Posterior cingulate gyrus (tissue), 11 donors: ENCODE data around the gene LORICRIN.
A peak's percentile ranks its signal among the peaks of the same experiment; 100 is the strongest.

ENCODE experiments used
- DNase-seq, 10 donors: peaks; one replicate each; pipeline versions ENCODE4 v3.0.0 to v3.0.0-alpha.2; 2020 to 2021; ENCODE audit warnings: mixed read lengths in 3 of 10
- intact Hi-C: fragments of 100-400 bp; cut with DNase I; formaldehyde crosslinking; loops from one replicate; pipeline ENCODE4 v1.15.1; 2023

LORICRIN gene

GRCh38 chr1:153293480-153293775 is 33.9 kb downstream of the LORICRIN start:
- intact Hi-C loops = no loop called here
- DNase-seq = no peak

GRCh38 chr1:153293851-153294250 is 34.4 kb downstream of the LORICRIN start:
- no peak for DNase-seq
- intact Hi-C loops = no loop called here

- DNase-seq = no peak
- intact Hi-C loops = no loop called here
These were observed 42.8 kb downstream of the LORICRIN start for GRCh38 chr1:153302308-153302707.

GRCh38 chr1:153305682-153306081 is 46.2 kb downstream of the LORICRIN start:
- no peak for DNase-seq
- intact Hi-C loops = no loop called here

GRCh38 chr1:153306303-153307220 is 47.1 kb downstream of the LORICRIN start:
- peak in 1 of 10 donors; percentile 67 for DNase-seq
- intact Hi-C loops = no loop called here

GRCh38 chr1:153307221-153307600 is 47.7 kb downstream of the LORICRIN start:
- intact Hi-C loops = no loop called here
- DNase-seq = no peak

GRCh38 chr1:153308540-153308939 is 49.1 kb downstream of the LORICRIN start:
- DNase-seq = no peak
- intact Hi-C loops = no loop called here

GRCh38 chr1:153309441-153309840 is 50.0 kb downstream of the LORICRIN start:
- peak in 1 of 10 donors; percentile 50 for DNase-seq
- intact Hi-C loops = no loop called here

GRCh38 chr1:153310526-153310925 is 51.0 kb downstream of the LORICRIN start:
- intact Hi-C loops = no loop called here
- no peak for DNase-seq
